ENCODE results near the gene WDR89.
"Not testable (repeated sequence)": the region's sequence is repeated elsewhere in the genome, so short reads cannot be mapped to it uniquely, and the experiment has no call there.

Gene WDR89

DNA sequence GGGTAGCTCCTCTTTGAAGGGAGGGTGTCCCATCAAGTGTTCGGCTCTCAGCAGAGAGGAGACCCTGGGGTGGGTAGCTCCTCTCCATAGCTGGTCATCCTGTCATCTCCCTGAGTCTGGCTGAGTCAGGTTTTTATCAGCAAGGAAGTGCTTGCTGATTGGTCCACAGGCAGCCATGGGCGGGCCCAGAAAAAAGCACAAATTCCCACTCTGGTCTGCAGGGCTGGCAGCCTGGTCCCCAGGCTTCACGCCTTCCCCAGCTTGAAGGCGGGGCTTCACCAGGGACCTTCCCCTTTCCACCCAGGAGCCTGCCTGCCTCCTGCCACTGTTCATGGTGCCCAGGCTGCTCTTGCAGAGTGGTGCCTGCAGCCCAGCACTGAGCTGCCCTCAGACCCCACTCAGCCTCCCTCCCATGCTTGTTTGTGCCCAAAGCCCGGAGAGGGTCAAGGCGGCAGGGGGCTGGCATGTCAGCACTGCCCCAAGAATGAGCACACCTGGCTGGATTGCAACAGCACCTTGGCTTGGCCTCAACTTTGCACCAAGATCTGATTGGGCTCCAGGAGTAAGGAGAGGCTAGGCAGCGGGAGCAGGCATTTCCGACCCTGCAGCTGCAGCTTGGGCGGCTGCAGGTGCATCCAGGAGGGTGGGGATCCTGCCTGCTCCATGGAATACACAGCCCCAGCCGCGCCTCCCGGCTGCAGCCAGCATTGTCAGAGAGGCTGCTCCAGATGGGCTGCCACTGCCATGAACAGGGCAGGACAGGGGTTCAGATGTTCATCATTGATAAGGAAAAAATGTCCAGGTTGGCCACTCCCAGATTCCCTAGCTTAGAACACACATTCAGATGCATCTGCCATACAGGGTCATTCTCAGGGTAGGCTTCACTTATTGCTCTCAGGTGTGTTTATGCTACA lies 22.0 kb upstream of the WDR89 start:
- Histone ChIP-seq H3K9me3 (ENCODE audit: insufficient read depth, low read length) (peaks cover 12% of the 10 kb centered on the region; the same call in 1 of the 2 replicates), H3K4me3 (ENCODE audit: insufficient read length, low read depth) (no peak overlapping the region), H3K27me3 (ENCODE audit: insufficient read depth, insufficient read length) (no peaks in the 10 kb centered on the region), H3K36me3 (ENCODE audit: insufficient read depth, insufficient read length, low read length) (no peaks in the 10 kb centered on the region), H3K9ac (ENCODE audit: insufficient read length, low read depth) (no peak overlapping the region), H3K4me1 (ENCODE audit: insufficient read depth, insufficient read length) (no peaks in the 10 kb centered on the region)
- DNase-seq (ENCODE audit: low read depth, low spot score) = no peak
- TF ChIP-seq SUZ12 (IDR thresholded peaks at IDR 0.05; ENCODE audit: extremely low read depth, insufficient read depth, insufficient read length) = no peak
- no peak for TF ChIP-seq ZNF274 (IDR thresholded peaks at IDR 0.05; ENCODE audit: low read depth, low read length)
- TF ChIP-seq YY1 (IDR thresholded peaks at IDR 0.05; ENCODE audit: insufficient read depth, insufficient read length) = no peak

DNA sequence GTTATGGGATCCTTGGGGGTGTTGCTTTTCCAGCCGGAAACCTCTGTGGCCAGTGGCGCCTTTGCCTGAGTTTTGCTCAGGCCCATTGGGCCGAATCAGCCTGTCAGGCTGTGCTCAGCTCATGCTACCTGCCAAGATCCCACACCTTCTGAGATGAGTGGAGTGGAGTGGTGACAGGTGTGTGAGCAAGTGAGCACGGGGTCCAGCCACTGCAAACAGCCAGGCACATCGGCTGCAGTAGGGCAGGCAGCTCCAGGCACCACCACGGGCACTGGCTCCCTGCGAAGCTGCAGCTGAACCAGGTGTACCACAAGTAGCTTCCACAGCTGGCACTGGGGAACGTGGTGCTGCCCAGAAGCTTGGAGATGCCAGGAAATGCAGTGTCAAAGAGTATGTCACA lies 21.1 kb upstream of the WDR89 start:
- no peaks in the 10 kb centered on the region for H3K4me1 ChIP-seq (ENCODE audit: insufficient read depth, insufficient read length)
- peaks cover 12% of the 10 kb centered on the region; the same call in 1 of the 2 replicates for H3K9me3 ChIP-seq (ENCODE audit: insufficient read depth, low read length)
- TF ChIP-seq YY1 (IDR thresholded peaks at IDR 0.05; ENCODE audit: insufficient read depth, insufficient read length) (no peak), ZNF274 (IDR thresholded peaks at IDR 0.05; ENCODE audit: low read depth, low read length) (no peak), SUZ12 (IDR thresholded peaks at IDR 0.05; ENCODE audit: extremely low read depth, insufficient read depth, insufficient read length) (no peak)
- H3K27me3 ChIP-seq (ENCODE audit: insufficient read depth, insufficient read length) = no peaks in the 10 kb centered on the region
- no peak overlapping the region for H3K4me3 ChIP-seq (ENCODE audit: insufficient read length, low read depth)
- DNase-seq (ENCODE audit: low read depth, low spot score) = no peak
- H3K36me3 ChIP-seq (ENCODE audit: insufficient read depth, insufficient read length, low read length) = no peaks in the 10 kb centered on the region
- H3K9ac ChIP-seq (ENCODE audit: insufficient read length, low read depth) = no peak overlapping the region

DNA sequence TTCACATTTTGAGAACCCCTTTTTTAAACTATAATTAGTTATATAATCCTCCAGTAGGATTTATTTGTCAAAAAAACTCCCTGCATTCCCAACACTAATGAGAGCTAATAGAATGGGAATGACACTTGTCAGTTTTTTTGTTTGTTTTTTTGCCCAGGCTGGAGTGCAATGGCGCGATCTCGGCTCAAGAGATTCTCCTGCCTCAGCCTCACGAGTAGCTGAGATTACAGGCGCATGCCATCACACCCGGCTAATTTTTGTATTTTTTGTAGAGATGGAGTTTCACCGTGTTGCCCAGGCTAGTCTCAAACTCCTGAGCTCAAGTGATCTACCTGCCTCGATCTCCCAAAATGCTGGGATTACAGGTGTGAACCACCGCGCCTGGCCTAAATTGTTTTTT lies 20.2 kb upstream of the WDR89 start:
- H3K4me3 ChIP-seq (ENCODE audit: insufficient read length, low read depth); H3K4me1 ChIP-seq (ENCODE audit: insufficient read depth, insufficient read length); DNase-seq (ENCODE audit: low read depth, low spot score); H3K36me3 ChIP-seq (ENCODE audit: insufficient read depth, insufficient read length, low read length); H3K27me3 ChIP-seq (ENCODE audit: insufficient read depth, insufficient read length); H3K9ac ChIP-seq (ENCODE audit: insufficient read length, low read depth): not testable (repeated sequence)
- H3K9me3 ChIP-seq (ENCODE audit: insufficient read depth, low read length) = peaks cover 12% of the 10 kb centered on the region; the same call in 1 of the 2 replicates

DNA sequence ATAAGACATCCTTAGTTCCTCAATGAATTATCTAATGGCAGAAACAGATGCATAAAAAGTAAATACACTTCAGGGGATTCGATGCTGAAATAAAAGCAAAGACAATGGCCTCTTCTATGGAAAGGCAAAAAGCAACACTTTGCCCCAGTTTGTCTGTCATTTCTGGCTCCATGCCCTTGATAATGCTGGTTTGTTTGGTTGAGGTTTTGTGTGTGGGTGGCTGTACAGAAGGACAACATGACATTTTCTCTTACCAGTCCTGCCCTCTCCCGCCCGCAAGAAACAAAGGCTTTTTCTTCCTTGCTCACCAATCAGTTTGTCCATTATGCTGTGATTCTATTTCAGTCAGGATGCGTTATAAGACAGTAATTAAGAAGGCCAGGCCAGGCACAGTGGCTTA lies 18.1 kb upstream of the WDR89 start:
- TF ChIP-seq SUZ12 (IDR thresholded peaks at IDR 0.05; ENCODE audit: extremely low read depth, insufficient read depth, insufficient read length) (no peak), ZNF274 (IDR thresholded peaks at IDR 0.05; ENCODE audit: low read depth, low read length) (no peak), YY1 (IDR thresholded peaks at IDR 0.05; ENCODE audit: insufficient read depth, insufficient read length) (no peak)
- Histone ChIP-seq H3K9ac (ENCODE audit: insufficient read length, low read depth) (no peak overlapping the region), H3K4me1 (ENCODE audit: insufficient read depth, insufficient read length) (no peaks in the 10 kb centered on the region), H3K4me3 (ENCODE audit: insufficient read length, low read depth) (no peak overlapping the region), H3K36me3 (ENCODE audit: insufficient read depth, insufficient read length, low read length) (no peaks in the 10 kb centered on the region), H3K9me3 (ENCODE audit: insufficient read depth, low read length) (peaks cover 12% of the 10 kb centered on the region; the same call in 1 of the 2 replicates), H3K27me3 (ENCODE audit: insufficient read depth, insufficient read length) (no peaks in the 10 kb centered on the region)
- no peak for DNase-seq (ENCODE audit: low read depth, low spot score)

DNA sequence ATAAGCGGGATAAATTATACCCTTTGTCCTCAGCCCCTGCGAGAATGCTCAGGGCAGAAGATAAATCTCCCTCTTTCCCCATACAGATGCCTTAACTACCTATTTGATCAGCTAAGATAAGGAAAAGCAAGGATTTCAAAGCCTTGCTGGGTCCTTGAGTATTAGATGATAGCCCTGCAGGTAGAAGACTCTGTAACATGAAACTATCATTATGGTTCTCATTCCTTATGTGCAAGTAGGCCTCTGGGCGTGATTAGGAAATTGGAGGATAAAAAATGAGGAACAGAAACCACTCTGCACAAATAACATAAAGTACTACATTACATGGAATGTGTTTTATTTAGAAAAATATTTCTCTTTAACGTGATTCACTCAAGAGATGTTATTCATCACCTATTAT lies 14.5 kb upstream of the WDR89 start:
- Histone ChIP-seq H3K4me1 (ENCODE audit: insufficient read depth, insufficient read length) (no peaks in the 10 kb centered on the region), H3K9me3 (ENCODE audit: insufficient read depth, low read length) (no peaks in the 10 kb centered on the region), H3K27me3 (ENCODE audit: insufficient read depth, insufficient read length) (no peaks in the 10 kb centered on the region), H3K4me3 (ENCODE audit: insufficient read length, low read depth) (no peak overlapping the region), H3K36me3 (ENCODE audit: insufficient read depth, insufficient read length, low read length) (no peaks in the 10 kb centered on the region), H3K9ac (ENCODE audit: insufficient read length, low read depth) (no peak overlapping the region)
- no peak for DNase-seq (ENCODE audit: low read depth, low spot score)
- TF ChIP-seq ZNF274 (IDR thresholded peaks at IDR 0.05; ENCODE audit: low read depth, low read length) = no peak
- no peak for TF ChIP-seq YY1 (IDR thresholded peaks at IDR 0.05; ENCODE audit: insufficient read depth, insufficient read length)
- no peak for TF ChIP-seq SUZ12 (IDR thresholded peaks at IDR 0.05; ENCODE audit: extremely low read depth, insufficient read depth, insufficient read length)

DNA sequence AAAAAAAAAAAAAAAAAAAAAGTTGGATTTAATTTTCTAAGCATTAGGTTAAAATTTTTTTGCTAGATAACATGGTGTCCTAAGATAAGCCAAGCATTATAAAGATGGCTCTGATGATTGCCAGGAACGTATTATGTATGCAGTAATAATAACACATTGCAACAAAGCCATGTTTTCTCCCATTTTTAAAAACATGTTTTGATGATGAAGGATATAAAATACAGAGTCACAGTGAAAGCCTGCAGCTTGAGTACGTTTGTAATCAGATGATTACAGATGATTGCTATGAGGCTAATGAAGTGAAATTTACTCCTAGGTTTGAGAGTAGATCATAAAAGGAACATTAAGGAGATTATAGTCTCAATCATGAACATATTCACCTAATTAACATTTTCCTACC lies 13.3 kb upstream of the WDR89 start:
- Histone ChIP-seq H3K36me3 (ENCODE audit: insufficient read depth, insufficient read length, low read length) (no peaks in the 10 kb centered on the region), H3K9me3 (ENCODE audit: insufficient read depth, low read length) (no peaks in the 10 kb centered on the region), H3K4me3 (ENCODE audit: insufficient read length, low read depth) (no peak overlapping the region), H3K27me3 (ENCODE audit: insufficient read depth, insufficient read length) (no peaks in the 10 kb centered on the region), H3K4me1 (ENCODE audit: insufficient read depth, insufficient read length) (no peaks in the 10 kb centered on the region), H3K9ac (ENCODE audit: insufficient read length, low read depth) (no peak overlapping the region)
- TF ChIP-seq YY1 (IDR thresholded peaks at IDR 0.05; ENCODE audit: insufficient read depth, insufficient read length) (no peak), SUZ12 (IDR thresholded peaks at IDR 0.05; ENCODE audit: extremely low read depth, insufficient read depth, insufficient read length) (no peak), ZNF274 (IDR thresholded peaks at IDR 0.05; ENCODE audit: low read depth, low read length) (no peak)
- DNase-seq (ENCODE audit: low read depth, low spot score) = no peak

DNA sequence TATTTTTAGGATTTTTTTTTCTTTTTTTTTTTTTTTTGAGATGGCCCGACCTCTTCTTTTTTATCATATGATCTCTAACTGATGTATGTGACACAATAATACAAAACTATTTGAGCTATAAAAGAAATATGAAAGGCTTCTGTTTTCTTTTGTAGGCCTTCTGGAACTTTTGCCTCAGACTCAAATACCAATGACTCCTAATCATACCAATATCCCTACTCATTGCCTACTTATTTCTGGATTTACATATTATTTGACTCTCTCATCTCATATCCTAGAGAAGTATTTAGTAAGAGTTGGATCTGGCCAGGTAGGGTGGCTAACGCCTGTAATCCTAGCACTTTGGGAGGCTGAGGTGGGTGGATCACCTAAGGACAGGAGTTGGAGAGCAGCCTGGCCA lies 12.7 kb upstream of the WDR89 start:
- H3K4me3 ChIP-seq (ENCODE audit: insufficient read length, low read depth) = no peak overlapping the region
- no peaks in the 10 kb centered on the region for H3K4me1 ChIP-seq (ENCODE audit: insufficient read depth, insufficient read length)
- H3K27me3 ChIP-seq (ENCODE audit: insufficient read depth, insufficient read length) = no peaks in the 10 kb centered on the region
- no peak overlapping the region for H3K9ac ChIP-seq (ENCODE audit: insufficient read length, low read depth)
- H3K36me3 ChIP-seq (ENCODE audit: insufficient read depth, insufficient read length, low read length) = no peaks in the 10 kb centered on the region
- H3K9me3 ChIP-seq (ENCODE audit: insufficient read depth, low read length) = no peaks in the 10 kb centered on the region
- TF ChIP-seq ZNF274 (IDR thresholded peaks at IDR 0.05; ENCODE audit: low read depth, low read length) = no peak
- no peak for DNase-seq (ENCODE audit: low read depth, low spot score)

All from NT2/D1 (cell line).